HCT116 (cell line): ENCODE measurements around the gene DAAM1. TPM values are rescaled to one million over a fixed set of nuclear protein-coding genes. Genes with fewer than 3 reads are reported as not detected.

Source experiments
- ATAC-seq: fragments of 200-7000 bp; cut with Tn5 transposase; 2 replicates; pipeline ENCODE4 v1.9.1; 2020; ENCODE audit warnings: mild to moderate bottlenecking, moderate library complexity
- BruUV-seq: library from RNA; stranded (reverse); fragments of 400-500 nt; replicated peaks from 2 replicates; lab custom pipeline; 2021; lab: Mats Ljungman, UMichigan
- CTCF ChIA-PET: fragments of 300-600 bp; sonication (Branson Sonifier 250); formaldehyde crosslinking; loops from one replicate; lab custom pipeline; 2021; ENCODE audit warnings: antibody characterized with exemption; lab: Charles Lee
- POLR2A ChIA-PET: fragments of 300-600, 350-600 bp; sonication (Branson Sonifier 250); formaldehyde crosslinking; loops from one replicate; lab custom pipeline; 2021; ENCODE audit warnings: antibody characterized with exemption; lab: Charles Lee
- RAD21 ChIA-PET, 2 experiments: fragments of 300-600 bp; sonication (Branson Sonifier 250); formaldehyde crosslinking; loops; one replicate each; lab custom pipeline; 2023; ENCODE audit warnings: low total read pairs in 2 of 2; ENCODE audit not compliant: uncharacterized antibody in 2 of 2, unreplicated experiment in 2 of 2, low non-redundant PET in 1 of 2; lab: Charles Lee
- DNase-seq: peaks from one replicate; pipeline ENCODE4 v3.0.0-alpha.2; 2010; ENCODE audit warnings: low read depth, low spot score
- H2AFZ ChIP-seq: fragments of 200-600 bp; shearing (Covaris generic), sonication (generic); 2 replicates; pipeline ENCODE4 v1.6.1; 2017; ENCODE audit warnings: low read depth, mixed run types, mixed read lengths, antibody characterized with exemption, low read length; ENCODE audit not compliant: poor library complexity, severe bottlenecking
- H3K27ac ChIP-seq: 2 replicates; pipeline ENCODE4 v1.5.1; 2012; ENCODE audit warnings: low read depth, low read length
- H3K27me3 ChIP-seq: fragments of 200-600 bp; sonication (generic); 2 replicates; pipeline ENCODE4 v1.6.1; 2016; ENCODE audit warnings: mixed run types, low read length, mixed read lengths; ENCODE audit not compliant: insufficient read depth
- H3K36me3 ChIP-seq, 2 experiments: fragments of 200-500 bp in 1 of 2; fragments of 200-600 bp in 1 of 2; sonication (Bioruptor generic) in 1 of 2; sonication (generic) in 1 of 2; 2 replicates each; pipeline versions ENCODE4 v1.5.1 to v1.6.1; 2014 to 2016; ENCODE audit warnings: low read length in 2 of 2, inconsistent platforms in 1 of 2, mixed read lengths in 1 of 2, mixed run types in 1 of 2; ENCODE audit not compliant: insufficient read depth in 2 of 2, control insufficient read depth in 1 of 2
- H3K4me1 ChIP-seq, 2 experiments: fragments of 200-600 bp in 1 of 2; sonication (generic) in 1 of 2; 2 replicates each; pipeline versions ENCODE4 v1.5.1 to v1.6.1; 2012 to 2017; ENCODE audit warnings: low read length in 2 of 2, inconsistent platforms in 1 of 2, mild to moderate bottlenecking in 1 of 2, mixed read lengths in 1 of 2, mixed run types in 1 of 2, moderate library complexity in 1 of 2; ENCODE audit not compliant: insufficient read depth in 2 of 2, control insufficient read depth in 1 of 2
- H3K4me2 ChIP-seq: fragments of 200-600 bp; sonication (generic); 2 replicates; pipeline ENCODE4 v1.6.1; 2017; ENCODE audit warnings: mixed run types, low read length, mixed read lengths
- H3K4me3 ChIP-seq, 2 experiments: fragments of 200-600 bp in 1 of 2; sonication (generic) in 1 of 2; replicated peaks in 1 of 2; 2 replicates each; pipeline ENCODE4 v1.5.1; 2011 to 2016; ENCODE audit warnings: low read length in 2 of 2, control low read depth in 1 of 2, low read depth in 1 of 2, mild to moderate bottlenecking in 1 of 2, mixed read lengths in 1 of 2, mixed run types in 1 of 2
- H3K79me2 ChIP-seq: fragments of 200-600 bp; sonication (generic); 2 replicates; pipeline ENCODE4 v1.6.1; 2017; ENCODE audit warnings: mild to moderate bottlenecking, mixed run types, low read length, moderate library complexity, mixed read lengths; ENCODE audit not compliant: insufficient read depth
- H3K9ac ChIP-seq: fragments of 200-600 bp; sonication (generic); 2 replicates; pipeline ENCODE4 v1.6.1; 2016; ENCODE audit warnings: low read length, mixed read lengths
- H3K9me2 ChIP-seq: fragments of 200-600 bp; sonication (generic), shearing (Covaris generic); 2 replicates; pipeline ENCODE4 v1.6.1; 2017; ENCODE audit warnings: mixed run types, mild to moderate bottlenecking, moderate library complexity; ENCODE audit not compliant: insufficient read depth
- H3K9me3 ChIP-seq, 2 experiments: fragments of 200-500 bp in 1 of 2; fragments of 200-600 bp in 1 of 2; sonication (Bioruptor generic) in 1 of 2; sonication (generic) in 1 of 2; 2 replicates each; pipeline ENCODE4 v1.6.1; 2014 to 2017; ENCODE audit warnings: low read length in 2 of 2, mixed read lengths in 2 of 2, inconsistent platforms in 1 of 2, low read depth in 1 of 2, mild to moderate bottlenecking in 1 of 2, mixed run types in 1 of 2, moderate library complexity in 1 of 2; ENCODE audit not compliant: control insufficient read depth in 1 of 2, insufficient read depth in 1 of 2
- H4K20me1 ChIP-seq: fragments of 200-600 bp; sonication (generic), shearing (Covaris generic); 2 replicates; pipeline ENCODE4 v1.6.1; 2017; ENCODE audit warnings: mixed run types, mild to moderate bottlenecking, moderate library complexity; ENCODE audit not compliant: insufficient read depth
- CBX3 ChIP-seq: IDR thresholded peaks from 2 replicates; pipeline ENCODE4 v1.6.1; 2012; ENCODE audit warnings: low read depth
- CEBPB ChIP-seq: IDR thresholded peaks from 2 replicates; pipeline ENCODE4 v1.6.1; 2012; ENCODE audit warnings: low read depth
- EGR1 ChIP-seq: IDR thresholded peaks from 2 replicates; pipeline ENCODE4 v1.6.1; 2012; ENCODE audit warnings: low read depth
- EZH2 ChIP-seq: fragments of 200-600 bp; sonication (generic); IDR thresholded peaks from 2 replicates; pipeline ENCODE4 v1.6.1; 2017; ENCODE audit warnings: antibody characterized with exemption, mixed run types
- EZH2phosphoT487 ChIP-seq: fragments of 200-600 bp; IDR thresholded peaks from 2 replicates; pipeline ENCODE4 v1.6.1; 2018; ENCODE audit warnings: antibody characterized with exemption, borderline replicate concordance
- FOSL1 ChIP-seq: IDR thresholded peaks from 2 replicates; pipeline ENCODE4 v1.6.1; 2012; ENCODE audit warnings: low read depth
- JUND ChIP-seq: IDR thresholded peaks from 2 replicates; pipeline ENCODE4 v1.6.1; 2012
- POLR2A ChIP-seq: IDR thresholded peaks from 2 replicates; pipeline ENCODE4 v1.7.0; 2011; ENCODE audit warnings: borderline replicate concordance; ENCODE audit not compliant: insufficient read depth, insufficient read length; ENCODE audit errors: extremely low read depth
- SIN3A ChIP-seq: IDR thresholded peaks from 2 replicates; pipeline ENCODE4 v1.6.1; 2012; ENCODE audit warnings: low read depth
- SP1 ChIP-seq: IDR thresholded peaks from 2 replicates; pipeline ENCODE4 v1.6.1; 2012; ENCODE audit warnings: low read depth
- SRF ChIP-seq: IDR thresholded peaks from 2 replicates; pipeline ENCODE4 v1.6.1; 2012; ENCODE audit warnings: low read depth
- ZNF274 ChIP-seq: fragments of 200-500 bp; sonication (Bioruptor generic); IDR thresholded peaks from 2 replicates; pipeline ENCODE4 v1.6.1; 2014; ENCODE audit warnings: mild to moderate bottlenecking, low read depth, low read length, inconsistent platforms
- intact Hi-C: fragments of 100-400 bp; cut with micrococcal nuclease; formaldehyde crosslinking; loops from 2 replicates; pipeline ENCODE4 v1.10.0; 2022
- total RNA-seq: library from RNA; stranded (reverse); gene quantifications from one replicate; pipeline ENCODE4 v1.2.1, GENCODE V29; 2021; ENCODE audit not compliant: unreplicated experiment

Gene DAAM1
- total RNA-seq, 1 experiment from 2014 or later, result 10.7 TPM

DNA sequence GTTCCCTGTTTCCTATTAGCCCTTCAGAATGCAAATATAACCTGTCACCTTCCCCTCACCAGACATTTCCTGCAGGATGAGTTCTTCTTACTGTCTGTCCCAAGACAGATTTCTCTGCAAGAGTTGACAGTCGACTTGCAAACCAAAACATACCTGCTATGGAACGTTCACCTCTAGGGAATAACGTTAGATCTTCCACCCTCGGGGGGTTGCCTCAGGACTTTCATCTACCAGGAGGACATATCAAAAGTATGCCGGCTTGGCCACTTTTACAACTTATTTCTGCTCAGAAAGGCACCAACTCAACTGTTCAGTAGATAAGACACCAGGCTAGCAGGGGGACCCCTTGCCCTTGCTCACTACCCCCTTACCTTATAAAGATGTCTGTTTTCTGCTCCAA lies 92.5 kb downstream of the DAAM1 start:
- no TSS peak for BruUV-seq
- Histone ChIP-seq H3K4me1 (peaks cover 42 to 63% of the 10 kb centered on the region in 2 experiments), H3K4me2 (peak overlapping the region; percentile 39), H3K9me2 (no peaks in the 10 kb centered on the region), H3K9me3 (no peaks in the 10 kb centered on the region), H4K20me1 (no peaks in the 10 kb centered on the region), H3K9ac (no peak overlapping the region), H3K27ac (no peak overlapping the region), H2AFZ (no peak overlapping the region), H3K4me3 (no peak overlapping the region), H3K36me3 (no peaks in the 10 kb centered on the region), H3K79me2 (no peaks in the 10 kb centered on the region), H3K27me3 (no peaks in the 10 kb centered on the region)
- intact Hi-C loops, result no loop called here
- no peak for ATAC-seq
- CTCF ChIA-PET, result no interaction called here
- DNase-seq, result no peak
- RAD21 ChIA-PET, result no interaction called here
- TF ChIP-seq EZH2phosphoT487 (no peak), FOSL1 (no peak), EZH2 (no peak), EGR1 (no peak), CBX3 (no peak), SIN3A (no peak)
- POLR2A ChIA-PET, result no interaction called here

DNA sequence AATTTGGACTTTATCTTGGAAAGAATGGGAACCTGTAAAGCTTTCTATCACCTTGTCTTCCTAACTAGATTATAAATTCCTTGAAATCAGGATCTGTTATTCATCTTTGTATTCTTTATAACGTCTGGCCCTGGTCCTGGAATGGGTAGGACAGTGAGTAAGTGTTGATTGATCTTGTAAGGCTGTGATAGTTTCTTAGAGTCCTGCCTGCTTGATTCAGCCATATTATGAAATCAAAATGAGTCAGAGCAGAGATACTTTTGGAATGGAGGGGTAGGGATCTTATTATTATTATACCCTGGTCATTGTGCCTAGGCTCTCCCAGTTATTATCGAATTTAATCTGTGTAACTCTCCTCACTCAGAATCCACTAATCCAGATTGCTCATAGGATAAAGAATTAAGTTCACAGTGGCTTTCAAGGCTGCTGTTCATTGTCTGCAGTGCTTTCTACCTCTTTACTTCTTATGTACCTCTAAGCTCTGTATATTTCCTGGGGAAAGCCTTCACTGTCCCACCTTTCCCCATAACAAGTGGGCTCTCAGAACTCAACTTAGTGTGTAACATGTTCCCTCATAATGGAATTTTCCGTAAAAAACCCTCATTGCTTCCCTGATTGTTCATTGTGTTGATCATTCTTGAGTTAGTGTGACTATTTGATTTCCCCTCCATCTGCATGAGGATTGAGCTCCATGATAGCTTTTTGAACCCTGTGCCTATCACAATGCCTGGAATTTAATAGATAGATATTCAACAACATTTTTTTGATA lies 93.3 kb downstream of the DAAM1 start:
- peak overlapping the region; percentile 17; the same call in 1 of the 2 replicates for H3K27ac ChIP-seq
- no peak for DNase-seq
- ChIA-PET RAD21 (no interaction called here), CTCF (no interaction called here), POLR2A (no interaction called here)
- intact Hi-C loops, result no loop called here
- H3K4me3 ChIP-seq, result peak overlapping the region in 1 of 2 experiments; percentile 3; a peak in 1 of 4 replicates
- H4K20me1 ChIP-seq, result no peaks in the 10 kb centered on the region
- H3K9ac ChIP-seq, result peak overlapping the region; percentile 9; the same call in 1 of the 2 replicates
- no peaks in the 10 kb centered on the region for H3K79me2 ChIP-seq
- no peaks in the 10 kb centered on the region for H3K9me2 ChIP-seq
- no peak overlapping the region for H2AFZ ChIP-seq
- TF ChIP-seq SP1, result peak; percentile 64
- no peak for TF ChIP-seq POLR2A
- TF ChIP-seq JUND, result peak; percentile 68
- no peak for TF ChIP-seq SRF
- peak; percentile 91 for TF ChIP-seq CEBPB
- TF ChIP-seq ZNF274, result no peak
- TF ChIP-seq FOSL1, result peak; percentile 80
- peak; percentile 52 for ATAC-seq
- H3K36me3 ChIP-seq, result no peaks in the 10 kb centered on the region
- BruUV-seq, result no TSS peak
- no peaks in the 10 kb centered on the region for H3K27me3 ChIP-seq
- H3K9me3 ChIP-seq, result no peaks in the 10 kb centered on the region
- peak overlapping the region; percentile 39 for H3K4me2 ChIP-seq
- H3K4me1 ChIP-seq, result peaks cover 33 to 55% of the 10 kb centered on the region in 2 experiments
